ENCODE data around the gene TMEM238.
"Not testable (repeated sequence)": the region's sequence is repeated elsewhere in the genome, so short reads cannot be mapped to it uniquely, and the experiment has no call there.

Gene TMEM238

DNA sequence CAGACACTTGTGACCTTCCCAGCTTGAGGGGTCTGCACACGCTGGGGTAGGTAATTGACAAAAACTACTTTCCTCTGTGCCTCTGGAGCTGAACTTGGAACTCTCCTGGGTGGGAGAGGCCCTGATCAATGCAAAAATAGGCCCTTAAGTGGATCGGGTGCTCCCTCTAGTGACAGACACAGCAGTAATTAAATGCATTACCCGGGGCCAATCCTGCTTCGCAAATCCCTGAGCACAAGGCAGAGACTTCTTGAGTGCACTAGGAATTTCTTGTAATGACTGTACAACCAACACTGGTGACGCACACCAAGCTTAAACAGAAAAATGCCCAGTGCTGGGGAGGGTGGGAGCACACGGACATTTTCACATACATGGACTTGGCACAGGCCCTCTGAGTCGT, 34.1 kb upstream of the TMEM238 start:
- H3K9me2 ChIP-seq (replicated peaks; ENCODE audit: insufficient read depth, low read length), result no peaks in the 10 kb centered on the region
- H3K27me3 ChIP-seq (ENCODE audit: low read length), result no peaks in the 10 kb centered on the region
- H4K20me1 ChIP-seq (ENCODE audit: low read depth, low read length), result no peaks in the 10 kb centered on the region
- H3K4me2 ChIP-seq (ENCODE audit: low read depth, low read length, poor library complexity, severe bottlenecking), result no peak overlapping the region
- TF ChIP-seq, protein P1, sequence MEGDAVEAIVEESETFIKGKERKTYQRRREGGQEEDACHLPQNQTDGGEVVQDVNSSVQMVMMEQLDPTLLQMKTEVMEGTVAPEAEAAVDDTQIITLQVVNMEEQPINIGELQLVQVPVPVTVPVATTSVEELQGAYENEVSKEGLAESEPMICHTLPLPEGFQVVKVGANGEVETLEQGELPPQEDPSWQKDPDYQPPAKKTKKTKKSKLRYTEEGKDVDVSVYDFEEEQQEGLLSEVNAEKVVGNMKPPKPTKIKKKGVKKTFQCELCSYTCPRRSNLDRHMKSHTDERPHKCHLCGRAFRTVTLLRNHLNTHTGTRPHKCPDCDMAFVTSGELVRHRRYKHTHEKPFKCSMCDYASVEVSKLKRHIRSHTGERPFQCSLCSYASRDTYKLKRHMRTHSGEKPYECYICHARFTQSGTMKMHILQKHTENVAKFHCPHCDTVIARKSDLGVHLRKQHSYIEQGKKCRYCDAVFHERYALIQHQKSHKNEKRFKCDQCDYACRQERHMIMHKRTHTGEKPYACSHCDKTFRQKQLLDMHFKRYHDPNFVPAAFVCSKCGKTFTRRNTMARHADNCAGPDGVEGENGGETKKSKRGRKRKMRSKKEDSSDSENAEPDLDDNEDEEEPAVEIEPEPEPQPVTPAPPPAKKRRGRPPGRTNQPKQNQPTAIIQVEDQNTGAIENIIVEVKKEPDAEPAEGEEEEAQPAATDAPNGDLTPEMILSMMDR (IDR thresholded peaks at IDR 0.05; ENCODE audit: insufficient read depth, low read length, poor library complexity, severe bottlenecking), result peak; percentile 54
- no peak for TF ChIP-seq EZH2phosphoT487 (conservative IDR thresholded peaks at IDR 0.05; ENCODE audit: low read length)
- no peak overlapping the region for H3K27ac ChIP-seq (ENCODE audit: low read depth, low read length)
- 0 out of 2 replicates have a peak, but pooled peaks cover 5% of the 10 kb centered on the region for H3K9me3 ChIP-seq (ENCODE audit: insufficient read depth, low read length)
- no peaks in the 10 kb centered on the region for H3K79me2 ChIP-seq (ENCODE audit: insufficient read depth, low read length)
- no peak overlapping the region for H3K4me3 ChIP-seq (ENCODE audit: insufficient read depth, low read length, poor library complexity, severe bottlenecking)
- H3K9ac ChIP-seq (ENCODE audit: low read length), result no peak overlapping the region
- no peaks in the 10 kb centered on the region for H3F3A ChIP-seq (ENCODE audit: insufficient read depth)
- no peak overlapping the region for H2AFZ ChIP-seq (ENCODE audit: low read depth, low read length, severe bottlenecking)
- no peaks in the 10 kb centered on the region for H3K36me3 ChIP-seq (ENCODE audit: low read length)

DNA sequence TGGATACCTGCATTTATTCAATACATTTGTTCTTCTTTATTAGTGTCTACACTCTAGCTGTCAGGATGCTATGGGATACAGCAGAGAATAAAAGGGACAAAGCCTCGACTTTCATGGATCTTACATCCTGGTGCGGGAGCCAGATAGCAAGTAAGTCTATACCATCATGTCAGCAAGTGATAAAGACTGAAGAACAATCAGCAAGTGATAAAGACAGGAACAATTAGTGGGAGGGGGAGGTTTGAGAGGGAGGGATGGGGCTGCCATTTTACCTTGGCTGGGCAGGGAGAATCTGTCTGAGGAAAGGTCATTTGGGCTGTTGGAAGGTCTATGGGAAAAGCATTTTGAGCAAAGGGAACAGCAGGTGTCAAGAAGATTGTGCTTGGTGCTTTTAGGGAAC, 26.1 kb upstream of the TMEM238 start:
- H3K9me2 ChIP-seq (replicated peaks; ENCODE audit: insufficient read depth, low read length), result no peaks in the 10 kb centered on the region
- peaks cover 15% of the 10 kb centered on the region for H3K36me3 ChIP-seq (ENCODE audit: low read length)
- no peak overlapping the region for H3K27ac ChIP-seq (ENCODE audit: low read depth, low read length)
- H3K79me2 ChIP-seq (ENCODE audit: insufficient read depth, low read length), result peaks cover 22% of the 10 kb centered on the region
- no peak overlapping the region for H3K4me3 ChIP-seq (ENCODE audit: insufficient read depth, low read length, poor library complexity, severe bottlenecking)
- 0 out of 2 replicates have a peak, but pooled peaks cover 4% of the 10 kb centered on the region for H3K27me3 ChIP-seq (ENCODE audit: low read length)
- H4K20me1 ChIP-seq (ENCODE audit: low read depth, low read length), result peaks cover 12% of the 10 kb centered on the region
- H3K9me3 ChIP-seq (ENCODE audit: insufficient read depth, low read length), result no peaks in the 10 kb centered on the region
- no peak overlapping the region for H2AFZ ChIP-seq (ENCODE audit: low read depth, low read length, severe bottlenecking)
- no peak overlapping the region for H3K9ac ChIP-seq (ENCODE audit: low read length)
- H3F3A ChIP-seq (ENCODE audit: insufficient read depth), result no peaks in the 10 kb centered on the region; the same call in 1 of the 2 replicates
- no peak overlapping the region for H3K4me2 ChIP-seq (ENCODE audit: low read depth, low read length, poor library complexity, severe bottlenecking)
- TF ChIP-seq EZH2phosphoT487 (conservative IDR thresholded peaks at IDR 0.05; ENCODE audit: low read length), result no peak
- TF ChIP-seq, protein P1 (IDR thresholded peaks at IDR 0.05; ENCODE audit: insufficient read depth, low read length, poor library complexity, severe bottlenecking), result no peak

DNA sequence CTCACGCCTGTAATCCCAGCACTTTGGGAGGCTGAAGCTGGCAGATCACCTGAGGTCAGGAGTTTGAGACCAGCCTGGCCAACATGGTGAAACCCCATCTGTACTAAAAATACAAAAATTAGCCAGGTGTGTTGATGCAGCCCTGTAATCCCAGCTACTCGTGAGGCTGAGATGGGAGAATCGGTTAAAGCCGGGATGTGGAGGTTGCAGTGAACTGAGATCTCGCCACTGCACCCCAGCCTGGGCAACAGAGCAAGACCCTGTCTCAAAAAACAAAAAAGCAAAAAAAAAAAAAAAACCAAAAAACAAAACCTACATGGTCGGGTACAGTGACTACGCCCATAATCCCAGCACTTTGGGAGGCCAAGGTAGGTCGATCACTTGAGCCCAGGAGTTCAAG, 25.1 kb upstream of the TMEM238 start:
- H3K27ac ChIP-seq (ENCODE audit: low read depth, low read length); H3K4me3 ChIP-seq (ENCODE audit: insufficient read depth, low read length, poor library complexity, severe bottlenecking); H3F3A ChIP-seq (ENCODE audit: insufficient read depth); H3K27me3 ChIP-seq (ENCODE audit: low read length); H3K9me2 ChIP-seq (replicated peaks; ENCODE audit: insufficient read depth, low read length); H3K4me2 ChIP-seq (ENCODE audit: low read depth, low read length, poor library complexity, severe bottlenecking); H2AFZ ChIP-seq (ENCODE audit: low read depth, low read length, severe bottlenecking); H3K9ac ChIP-seq (ENCODE audit: low read length); H3K9me3 ChIP-seq (ENCODE audit: insufficient read depth, low read length): not testable (repeated sequence)
- Histone ChIP-seq H3K79me2 (ENCODE audit: insufficient read depth, low read length) (peaks cover 22% of the 10 kb centered on the region), H3K36me3 (ENCODE audit: low read length) (peaks cover 19% of the 10 kb centered on the region), H4K20me1 (ENCODE audit: low read depth, low read length) (peaks cover 12% of the 10 kb centered on the region)

DNA sequence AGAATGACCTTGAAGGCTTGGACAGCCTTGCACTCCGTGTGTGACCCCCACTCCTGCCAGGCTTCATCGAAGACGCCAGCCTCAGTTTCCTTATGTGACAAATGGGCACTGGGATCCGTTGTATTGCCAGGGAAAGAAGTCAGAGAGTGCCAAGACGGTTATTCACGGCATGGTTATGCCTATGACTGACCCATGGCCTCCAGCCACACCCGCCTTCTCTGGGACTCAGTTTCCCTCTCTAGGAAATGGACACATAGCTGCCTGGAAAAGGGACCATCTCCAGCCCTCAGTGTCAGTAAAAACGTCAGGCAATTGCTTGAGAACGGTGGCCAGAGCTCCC, 24.4 kb upstream of the TMEM238 start:
- Histone ChIP-seq H3K9me2 (replicated peaks; ENCODE audit: insufficient read depth, low read length) (no peaks in the 10 kb centered on the region), H2AFZ (ENCODE audit: low read depth, low read length, severe bottlenecking) (peak overlapping the region; percentile 49), H3K9ac (ENCODE audit: low read length) (peak overlapping the region; percentile 23; the same call in 1 of the 2 replicates), H3K9me3 (ENCODE audit: insufficient read depth, low read length) (no peaks in the 10 kb centered on the region), H3K36me3 (ENCODE audit: low read length) (peaks cover 23% of the 10 kb centered on the region), H3K79me2 (ENCODE audit: insufficient read depth, low read length) (peaks cover 22% of the 10 kb centered on the region), H4K20me1 (ENCODE audit: low read depth, low read length) (peaks cover 15% of the 10 kb centered on the region), H3F3A (ENCODE audit: insufficient read depth) (peaks cover under 1% of the 10 kb centered on the region; the same call in 1 of the 2 replicates), H3K4me3 (ENCODE audit: insufficient read depth, low read length, poor library complexity, severe bottlenecking) (peak overlapping the region; percentile 31), H3K27me3 (ENCODE audit: low read length) (0 out of 2 replicates have a peak, but pooled peaks cover 4% of the 10 kb centered on the region), H3K27ac (ENCODE audit: low read depth, low read length) (peak overlapping the region; percentile 97), H3K4me2 (ENCODE audit: low read depth, low read length, poor library complexity, severe bottlenecking) (peak overlapping the region; percentile 60)
- no peak for TF ChIP-seq EZH2phosphoT487 (conservative IDR thresholded peaks at IDR 0.05; ENCODE audit: low read length)
- TF ChIP-seq, protein P1 (IDR thresholded peaks at IDR 0.05; ENCODE audit: insufficient read depth, low read length, poor library complexity, severe bottlenecking), result no peak

Data from SU-DHL-6 (cell line).